Measurements from ENCODE around the gene ENAH. TPM values are rescaled to one million over a fixed set of nuclear protein-coding genes. Genes with fewer than 3 reads are reported as not detected.

ENAH gene
- total and polyA plus RNA-seq, 2 experiments from 2014 or later, result 109 to 184 TPM

DNA sequence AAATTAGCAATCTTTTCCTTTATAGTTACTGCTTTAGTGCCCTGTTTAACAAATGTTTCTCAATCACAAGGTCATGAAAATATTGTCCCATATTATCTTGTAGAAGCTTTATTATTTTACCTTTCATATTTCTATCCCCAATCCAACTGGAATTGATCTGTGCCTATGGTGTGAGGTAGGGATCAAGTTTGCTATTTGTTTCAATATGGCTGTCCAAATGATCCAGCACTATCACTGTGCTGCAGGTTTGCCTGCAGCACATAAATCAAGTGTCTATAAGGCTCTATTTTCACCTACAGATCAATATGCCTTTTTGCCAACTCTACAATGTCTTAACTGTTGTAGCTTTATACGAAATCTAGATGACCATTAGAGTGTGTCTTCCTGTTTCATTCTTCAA is 96.2 kb downstream of the ENAH start:
- no peak overlapping the region for H3K27ac ChIP-seq (ENCODE audit: low read depth)
- Mint-ChIP-seq H3K9me3 (peaks cover 11% of the 10 kb centered on the region; the same call in 2 of the 3 replicates), H3K27ac (no peak overlapping the region), H3K27me3 (ENCODE audit: insufficient read depth, low read depth, poor library complexity) (peaks cover 4% of the 10 kb centered on the region), H3K4me3 (no peak overlapping the region), H3K36me3 (ENCODE audit: low read depth) (peaks cover 67% of the 10 kb centered on the region), H3K4me1 (no peaks in the 10 kb centered on the region)
- no peaks in the 10 kb centered on the region; the same call in 1 of the 2 replicates for H3K9me2 ChIP-seq (ENCODE audit: insufficient read depth)
- H3F3A ChIP-seq (replicated peaks; ENCODE audit: low read depth), result peaks cover 4% of the 10 kb centered on the region; the same call in 1 of the 2 replicates
- no peaks in the 10 kb centered on the region for H3K4me1 ChIP-seq (ENCODE audit: insufficient read depth)
- H3K4me2 ChIP-seq, result no peak overlapping the region
- H3K4me3 ChIP-seq, result no peak overlapping the region
- H3K79me2 ChIP-seq (replicated peaks; ENCODE audit: insufficient read depth), result peaks cover 89% of the 10 kb centered on the region
- ATAC-seq, result no peak
- no peak overlapping the region for H2AFZ ChIP-seq
- peaks cover 8% of the 10 kb centered on the region for H4K20me1 ChIP-seq (replicated peaks; ENCODE audit: insufficient read depth)
- H3K27me3 ChIP-seq (ENCODE audit: insufficient read depth), result no peaks in the 10 kb centered on the region
- H3K36me3 ChIP-seq (ENCODE audit: insufficient read depth), result no peaks in the 10 kb centered on the region
- TF ChIP-seq JUNB (IDR thresholded peaks at IDR 0.05; ENCODE audit: unreplicated experiment), result no peak
- TF ChIP-seq ZNF331 (CRISPR knock-in tag; IDR thresholded peaks at IDR 0.05; ENCODE audit: low read depth), result no peak
- TF ChIP-seq, protein P1, sequence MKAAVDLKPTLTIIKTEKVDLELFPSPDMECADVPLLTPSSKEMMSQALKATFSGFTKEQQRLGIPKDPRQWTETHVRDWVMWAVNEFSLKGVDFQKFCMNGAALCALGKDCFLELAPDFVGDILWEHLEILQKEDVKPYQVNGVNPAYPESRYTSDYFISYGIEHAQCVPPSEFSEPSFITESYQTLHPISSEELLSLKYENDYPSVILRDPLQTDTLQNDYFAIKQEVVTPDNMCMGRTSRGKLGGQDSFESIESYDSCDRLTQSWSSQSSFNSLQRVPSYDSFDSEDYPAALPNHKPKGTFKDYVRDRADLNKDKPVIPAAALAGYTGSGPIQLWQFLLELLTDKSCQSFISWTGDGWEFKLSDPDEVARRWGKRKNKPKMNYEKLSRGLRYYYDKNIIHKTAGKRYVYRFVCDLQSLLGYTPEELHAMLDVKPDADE (IDR thresholded peaks at IDR 0.05), result no peak
- TF ChIP-seq ZNF114 (CRISPR knock-in tag; IDR thresholded peaks at IDR 0.05), result no peak
- TF ChIP-seq, protein P2, sequence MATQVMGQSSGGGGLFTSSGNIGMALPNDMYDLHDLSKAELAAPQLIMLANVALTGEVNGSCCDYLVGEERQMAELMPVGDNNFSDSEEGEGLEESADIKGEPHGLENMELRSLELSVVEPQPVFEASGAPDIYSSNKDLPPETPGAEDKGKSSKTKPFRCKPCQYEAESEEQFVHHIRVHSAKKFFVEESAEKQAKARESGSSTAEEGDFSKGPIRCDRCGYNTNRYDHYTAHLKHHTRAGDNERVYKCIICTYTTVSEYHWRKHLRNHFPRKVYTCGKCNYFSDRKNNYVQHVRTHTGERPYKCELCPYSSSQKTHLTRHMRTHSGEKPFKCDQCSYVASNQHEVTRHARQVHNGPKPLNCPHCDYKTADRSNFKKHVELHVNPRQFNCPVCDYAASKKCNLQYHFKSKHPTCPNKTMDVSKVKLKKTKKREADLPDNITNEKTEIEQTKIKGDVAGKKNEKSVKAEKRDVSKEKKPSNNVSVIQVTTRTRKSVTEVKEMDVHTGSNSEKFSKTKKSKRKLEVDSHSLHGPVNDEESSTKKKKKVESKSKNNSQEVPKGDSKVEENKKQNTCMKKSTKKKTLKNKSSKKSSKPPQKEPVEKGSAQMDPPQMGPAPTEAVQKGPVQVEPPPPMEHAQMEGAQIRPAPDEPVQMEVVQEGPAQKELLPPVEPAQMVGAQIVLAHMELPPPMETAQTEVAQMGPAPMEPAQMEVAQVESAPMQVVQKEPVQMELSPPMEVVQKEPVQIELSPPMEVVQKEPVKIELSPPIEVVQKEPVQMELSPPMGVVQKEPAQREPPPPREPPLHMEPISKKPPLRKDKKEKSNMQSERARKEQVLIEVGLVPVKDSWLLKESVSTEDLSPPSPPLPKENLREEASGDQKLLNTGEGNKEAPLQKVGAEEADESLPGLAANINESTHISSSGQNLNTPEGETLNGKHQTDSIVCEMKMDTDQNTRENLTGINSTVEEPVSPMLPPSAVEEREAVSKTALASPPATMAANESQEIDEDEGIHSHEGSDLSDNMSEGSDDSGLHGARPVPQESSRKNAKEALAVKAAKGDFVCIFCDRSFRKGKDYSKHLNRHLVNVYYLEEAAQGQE (IDR thresholded peaks at IDR 0.05; ENCODE audit: unreplicated experiment), result no peak
- TF ChIP-seq, protein P3, sequence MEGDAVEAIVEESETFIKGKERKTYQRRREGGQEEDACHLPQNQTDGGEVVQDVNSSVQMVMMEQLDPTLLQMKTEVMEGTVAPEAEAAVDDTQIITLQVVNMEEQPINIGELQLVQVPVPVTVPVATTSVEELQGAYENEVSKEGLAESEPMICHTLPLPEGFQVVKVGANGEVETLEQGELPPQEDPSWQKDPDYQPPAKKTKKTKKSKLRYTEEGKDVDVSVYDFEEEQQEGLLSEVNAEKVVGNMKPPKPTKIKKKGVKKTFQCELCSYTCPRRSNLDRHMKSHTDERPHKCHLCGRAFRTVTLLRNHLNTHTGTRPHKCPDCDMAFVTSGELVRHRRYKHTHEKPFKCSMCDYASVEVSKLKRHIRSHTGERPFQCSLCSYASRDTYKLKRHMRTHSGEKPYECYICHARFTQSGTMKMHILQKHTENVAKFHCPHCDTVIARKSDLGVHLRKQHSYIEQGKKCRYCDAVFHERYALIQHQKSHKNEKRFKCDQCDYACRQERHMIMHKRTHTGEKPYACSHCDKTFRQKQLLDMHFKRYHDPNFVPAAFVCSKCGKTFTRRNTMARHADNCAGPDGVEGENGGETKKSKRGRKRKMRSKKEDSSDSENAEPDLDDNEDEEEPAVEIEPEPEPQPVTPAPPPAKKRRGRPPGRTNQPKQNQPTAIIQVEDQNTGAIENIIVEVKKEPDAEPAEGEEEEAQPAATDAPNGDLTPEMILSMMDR (conservative IDR thresholded peaks at IDR 0.05; ENCODE audit: low read depth in 2 of 2), result no peak
- no peak for TF ChIP-seq EZH2phosphoT487 (IDR thresholded peaks at IDR 0.05; ENCODE audit: unreplicated experiment)
- no peak for TF ChIP-seq STAT1 (IDR thresholded peaks at IDR 0.05; ENCODE audit: unreplicated experiment)
- no peak for TF ChIP-seq ZNF462 (CRISPR knock-in tag; IDR thresholded peaks at IDR 0.05)
- no peak for TF ChIP-seq NANOG (IDR thresholded peaks at IDR 0.05; ENCODE audit: borderline replicate concordance)
- no peak for TF ChIP-seq CREB1 (CRISPR knock-in tag; IDR thresholded peaks at IDR 0.05; ENCODE audit: low read depth)
- TF ChIP-seq EZH2 (IDR thresholded peaks at IDR 0.05; ENCODE audit: low read depth, unreplicated experiment), result no peak
- no peak for TF ChIP-seq POLR2AphosphoS5 (IDR thresholded peaks at IDR 0.05; ENCODE audit: low read depth)
- DNase-seq (ENCODE audit: low spot score), result no peak
